Mucosa of descending colon (tissue), 3 donors: ENCODE data around the gene C19orf12. TPM values are rescaled to one million over a fixed set of nuclear protein-coding genes. Genes with fewer than 3 reads are reported as not detected.
A peak's percentile ranks its signal among the peaks of the same experiment; 100 is the strongest.
"Not testable (repeated sequence)": the region's sequence is repeated elsewhere in the genome, so short reads cannot be mapped to it uniquely, and the experiment has no call there.

ENCODE experiments used
- ATAC-seq: fragments of 200-7000 bp; cut with Tn5 transposase; one replicate; pipeline ENCODE4 v1.9.1; 2020; ENCODE audit warnings: mild to moderate bottlenecking, moderate library complexity
- DNase-seq, 3 donors: peaks; one replicate each; pipeline ENCODE4 v3.0.0-alpha.2; 2020
- H3K36me3 ChIP-seq: fragments of 200-600 bp; one replicate; pipeline ENCODE4 v1.8.0; 2021; ENCODE audit warnings: low read depth, mild to moderate bottlenecking
- H3K4me1 ChIP-seq: fragments of 200-600 bp; one replicate; pipeline ENCODE4 v1.8.0; 2021; ENCODE audit warnings: low read depth, mild to moderate bottlenecking
- H3K4me3 ChIP-seq: fragments of 200-600 bp; one replicate; pipeline ENCODE4 v1.8.0; 2021; ENCODE audit warnings: mild to moderate bottlenecking
- H3K9me3 ChIP-seq: fragments of 200-600 bp; one replicate; pipeline ENCODE4 v1.8.0; 2021; ENCODE audit warnings: mild to moderate bottlenecking
- CTCF ChIP-seq: fragments of 200-600 bp; IDR thresholded peaks from one replicate; pipeline ENCODE4 v1.8.0; 2022; ENCODE audit warnings: antibody characterized with exemption, mild to moderate bottlenecking
- intact Hi-C, 2 donors: fragments of 100-400 bp; cut with DNase I in 1 of 2; cut with micrococcal nuclease in 1 of 2; formaldehyde crosslinking; loops; one replicate each; pipeline versions ENCODE4 v1.11.0 to v1.11.1; 2022; cut with DNase I, micrococcal nuclease
- total RNA-seq, 3 donors: library from RNA; stranded (reverse); fragmentation: NEBNext Ultra II Directional in 2 of 3; extraction: Animal tissue kit (Norgen Biotek cat#: 25700) in 2 of 3; gene quantifications; one replicate each; pipeline versions ENCODE4 v1.2.1 to v1.2.4, GENCODE V29; 2021 to 2023
- donor health status: DM: no; HTN: no; CAD: no; lungs with moderate emphysema.
- donor health status: DM: no; HTN: no; CAD: no.
- donor health status: DM: no; HTN: yes; CAD: no.

Gene C19orf12
- total RNA-seq, 3 donors from 2014 or later: 17.0 to 26.6 (median 18.4) TPM

GRCh38 chr19:29674374-29675119 is 40.5 kb downstream of the C19orf12 start:
- intact Hi-C loops: no loop called here
- no peak overlapping the region for H3K4me3 ChIP-seq
- H3K4me1 ChIP-seq: peaks cover 5% of the 10 kb centered on the region
- ATAC-seq: no peak
- DNase-seq: no peak
- TF ChIP-seq CTCF: no peak
- no peaks in the 10 kb centered on the region for H3K9me3 ChIP-seq
- H3K36me3 ChIP-seq: no peaks in the 10 kb centered on the region

- Histone ChIP-seq H3K4me1 (peaks cover 5% of the 10 kb centered on the region), H3K4me3 (no peak overlapping the region), H3K36me3 (no peaks in the 10 kb centered on the region), H3K9me3 (no peaks in the 10 kb centered on the region)
- TF ChIP-seq CTCF: no peak
- DNase-seq: peak in 1 of 3 donors; percentile 48
- intact Hi-C loops: no loop called here
- ATAC-seq: no peak
These were observed 41.4 kb downstream of the C19orf12 start for GRCh38 chr19:29673451-29674371.

GRCh38 chr19:29672933-29673336 is 42.1 kb downstream of the C19orf12 start:
- H3K9me3 ChIP-seq: no peaks in the 10 kb centered on the region
- DNase-seq: peak; percentile 38 to 87 (median 61)
- no peak for TF ChIP-seq CTCF
- ATAC-seq: peak; percentile 74
- no peaks in the 10 kb centered on the region for H3K36me3 ChIP-seq
- no peak overlapping the region for H3K4me3 ChIP-seq
- H3K4me1 ChIP-seq: peaks cover 6% of the 10 kb centered on the region
- intact Hi-C loops: no loop called here

GRCh38 chr19:29672319-29672932 is 42.6 kb downstream of the C19orf12 start:
- H3K9me3 ChIP-seq: no peaks in the 10 kb centered on the region
- intact Hi-C loops: no loop called here
- TF ChIP-seq CTCF: no peak
- no peak overlapping the region for H3K4me3 ChIP-seq
- no peaks in the 10 kb centered on the region for H3K36me3 ChIP-seq
- ATAC-seq (no peak), DNase-seq (no peak)
- H3K4me1 ChIP-seq: peaks cover 9% of the 10 kb centered on the region

GRCh38 chr19:29671393-29672160 is 43.5 kb downstream of the C19orf12 start:
- peaks cover 9% of the 10 kb centered on the region for H3K4me1 ChIP-seq
- no peak overlapping the region for H3K4me3 ChIP-seq
- H3K36me3 ChIP-seq: no peaks in the 10 kb centered on the region
- ATAC-seq: peak; percentile 72
- peak; percentile 52 to 92 (median 71) for DNase-seq
- no peaks in the 10 kb centered on the region for H3K9me3 ChIP-seq
- TF ChIP-seq CTCF: no peak
- intact Hi-C loops: no loop called here

GRCh38 chr19:29671026-29671392 is 44.1 kb downstream of the C19orf12 start:
- H3K36me3 ChIP-seq, ATAC-seq, intact Hi-C loops, DNase-seq, H3K4me1 ChIP-seq, H3K4me3 ChIP-seq, H3K9me3 ChIP-seq: not testable (repeated sequence)
